Progenitor cell of endocrine pancreas (in vitro differentiated cells): ENCODE data around the gene TMEM119. TPM values are rescaled to one million over a fixed set of nuclear protein-coding genes. Genes with fewer than 3 reads are reported as not detected.

Experiments used
- DNase-seq: peaks from one replicate; pipeline ENCODE4 v3.0.0; 2021; ENCODE audit warnings: low spot score; ENCODE audit not compliant: unreplicated experiment
- H3K27ac Mint-ChIP-seq: 2 replicates; pipeline ENCODE4 v1.8.0; 2021; ENCODE audit warnings: mild to moderate bottlenecking, moderate library complexity, mixed read lengths
- H3K27me3 Mint-ChIP-seq: 2 replicates; pipeline ENCODE4 v1.8.0; 2021; ENCODE audit warnings: mixed read lengths
- H3K36me3 Mint-ChIP-seq: 2 replicates; pipeline ENCODE4 v1.8.0; 2022; ENCODE audit warnings: mixed read lengths; ENCODE audit not compliant: insufficient read depth
- H3K4me1 Mint-ChIP-seq: 2 replicates; pipeline ENCODE4 v1.8.0; 2021; ENCODE audit warnings: low read depth, mixed read lengths
- H3K4me3 Mint-ChIP-seq: 2 replicates; pipeline ENCODE4 v1.8.0; 2021; ENCODE audit warnings: low read depth, mild to moderate bottlenecking, moderate library complexity, mixed read lengths
- H3K9me3 Mint-ChIP-seq: 2 replicates; pipeline ENCODE4 v1.8.0; 2021; ENCODE audit warnings: low read depth, mixed read lengths
- microRNA-seq: library from miRNA; unstranded; fragments of <30 nt; microRNA quantifications from one replicate; pipeline ENCODE4 v1.1.0, GENCODE V29; 2020; ENCODE audit warnings: borderline number of aligned reads; ENCODE audit not compliant: unreplicated experiment
- total RNA-seq: library from RNA; stranded (reverse); gene quantifications from 2 replicates; pipeline ENCODE4 v1.2.1, GENCODE V29; 2021
- TF ChIP-seq, protein P1 (sequence below): fragments of 200-600 bp; sonication (generic); IDR thresholded peaks from one replicate; pipeline ENCODE4 v1.5.0; 2021; ENCODE audit warnings: antibody characterized with exemption, mild to moderate bottlenecking; ENCODE audit not compliant: unreplicated experiment

Gene TMEM119
- total RNA-seq, 1 donor from 2014 or later = not detected

DNA sequence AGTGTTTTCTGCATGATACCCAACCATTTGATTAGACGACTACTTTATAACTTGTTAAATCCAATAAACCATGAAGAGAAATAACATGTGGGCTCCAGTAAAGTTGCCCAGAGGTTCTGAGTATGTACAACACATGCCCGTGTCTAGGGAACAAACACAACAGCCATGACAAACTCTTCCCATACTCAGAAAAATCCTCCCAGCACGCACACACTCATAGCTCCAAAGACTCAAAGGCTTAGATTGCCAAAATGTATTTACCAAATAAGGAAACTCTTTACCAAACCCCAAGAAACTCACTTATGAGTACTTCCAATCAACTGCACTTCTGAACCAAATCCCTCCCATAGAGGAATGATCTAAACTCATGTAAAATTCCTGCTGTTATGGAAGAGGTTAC, 54.2 kb downstream of the TMEM119 start:
- TF ChIP-seq, protein P1, sequence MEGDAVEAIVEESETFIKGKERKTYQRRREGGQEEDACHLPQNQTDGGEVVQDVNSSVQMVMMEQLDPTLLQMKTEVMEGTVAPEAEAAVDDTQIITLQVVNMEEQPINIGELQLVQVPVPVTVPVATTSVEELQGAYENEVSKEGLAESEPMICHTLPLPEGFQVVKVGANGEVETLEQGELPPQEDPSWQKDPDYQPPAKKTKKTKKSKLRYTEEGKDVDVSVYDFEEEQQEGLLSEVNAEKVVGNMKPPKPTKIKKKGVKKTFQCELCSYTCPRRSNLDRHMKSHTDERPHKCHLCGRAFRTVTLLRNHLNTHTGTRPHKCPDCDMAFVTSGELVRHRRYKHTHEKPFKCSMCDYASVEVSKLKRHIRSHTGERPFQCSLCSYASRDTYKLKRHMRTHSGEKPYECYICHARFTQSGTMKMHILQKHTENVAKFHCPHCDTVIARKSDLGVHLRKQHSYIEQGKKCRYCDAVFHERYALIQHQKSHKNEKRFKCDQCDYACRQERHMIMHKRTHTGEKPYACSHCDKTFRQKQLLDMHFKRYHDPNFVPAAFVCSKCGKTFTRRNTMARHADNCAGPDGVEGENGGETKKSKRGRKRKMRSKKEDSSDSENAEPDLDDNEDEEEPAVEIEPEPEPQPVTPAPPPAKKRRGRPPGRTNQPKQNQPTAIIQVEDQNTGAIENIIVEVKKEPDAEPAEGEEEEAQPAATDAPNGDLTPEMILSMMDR = no peak
- H3K9me3 Mint-ChIP-seq = no peaks in the 10 kb centered on the region
- no peaks in the 10 kb centered on the region for H3K27me3 Mint-ChIP-seq
- H3K4me3 Mint-ChIP-seq = no peak overlapping the region
- DNase-seq = no peak
- peak overlapping the region; percentile 18 for H3K27ac Mint-ChIP-seq
- peaks cover 2% of the 10 kb centered on the region for H3K4me1 Mint-ChIP-seq
- H3K36me3 Mint-ChIP-seq = peaks cover 23% of the 10 kb centered on the region

DNA sequence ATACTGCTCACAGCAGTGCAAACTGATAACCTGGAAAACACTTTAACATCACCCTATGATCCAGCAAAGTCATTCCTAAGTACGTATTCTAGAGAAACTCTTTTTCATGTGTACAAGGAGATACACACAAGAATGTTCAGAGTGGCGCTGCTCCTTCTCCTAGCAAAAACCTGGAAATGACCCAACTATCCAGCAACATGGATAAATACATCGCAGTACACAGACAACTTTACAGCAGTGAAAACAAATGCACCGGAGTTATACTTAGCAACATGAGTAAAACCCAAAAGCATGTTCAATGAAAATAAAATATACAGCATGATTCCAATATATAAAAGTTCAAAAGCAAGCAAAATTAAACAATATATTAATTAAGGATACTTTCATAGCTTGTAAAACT, 55.6 kb downstream of the TMEM119 start:
- Mint-ChIP-seq H3K27ac (no peak overlapping the region), H3K27me3 (no peaks in the 10 kb centered on the region), H3K36me3 (peaks cover 17% of the 10 kb centered on the region), H3K4me3 (no peak overlapping the region), H3K9me3 (no peaks in the 10 kb centered on the region), H3K4me1 (peaks cover 2% of the 10 kb centered on the region)
- TF ChIP-seq, protein P1 = no peak
- DNase-seq = no peak

Small RNAs within 50 kb of the gene (microRNA-seq; reads per million reads assigned to microRNA genes)
- not detected for gene MIR4496

Other genes with a start within 250 kb of the TMEM119 start
- gene FICD, start 82.8 kb downstream of the TMEM119 start, total RNA-seq = 3.6 and 3.7 TPM in 2 replicates
- 74.5 and 87.6 TPM in 2 replicates for gene SART3, start 36.9 kb downstream of the TMEM119 start, total RNA-seq
- 57.4 and 69.7 TPM in 2 replicates for gene ISCU, start 35.5 kb downstream of the TMEM119 start, total RNA-seq
- gene SELPLG, start 35.8 kb upstream of the TMEM119 start, total RNA-seq = not detected in 2 replicates
- 68.3 and 85.5 TPM in 2 replicates for gene CORO1C, start 133.4 kb upstream of the TMEM119 start, total RNA-seq